ENCODE results near the gene IER5L.
"Not testable (repeated sequence)": the region's sequence is repeated elsewhere in the genome, so short reads cannot be mapped to it uniquely, and the experiment has no call there.

The IER5L gene

GRCh38 chr9:129138144-129138462 lies 40.0 kb downstream of the IER5L start:
- no peak for DNase-seq

GRCh38 chr9:129137292-129138143 lies 40.5 kb downstream of the IER5L start:
- no peak for DNase-seq

- no peak for DNase-seq
Observed at GRCh38 chr9:129136446-129137035, 41.5 kb downstream of the IER5L start.

- DNase-seq, result no peak
Observed at GRCh38 chr9:129135476-129135875, 42.6 kb downstream of the IER5L start.

GRCh38 chr9:129133082-129133481 lies 45.0 kb downstream of the IER5L start:
- DNase-seq, result no peak

- peak; percentile 88 for DNase-seq
Observed at GRCh38 chr9:129131300-129132145, 46.5 kb downstream of the IER5L start.

GRCh38 chr9:129130791-129131190 lies 47.3 kb downstream of the IER5L start:
- DNase-seq, result no peak

GRCh38 chr9:129130271-129130670 lies 47.8 kb downstream of the IER5L start:
- not testable (repeated sequence) for DNase-seq

GRCh38 chr9:129128689-129129088 lies 49.4 kb downstream of the IER5L start:
- no peak for DNase-seq

GRCh38 chr9:129126749-129127618 lies 51.1 kb downstream of the IER5L start:
- no peak for DNase-seq

Measured in stimulated activated CD4-positive, alpha-beta T cell treated with anti-CD3 and anti-CD28 coated beads, Interleukin-15, amount 100 ng/mL, for 24 hours (primary cell).